ENCODE results near the gene METTL13. TPM values are rescaled to one million over a fixed set of nuclear protein-coding genes. Genes with fewer than 3 reads are reported as not detected.

METTL13 gene
- total and polyA plus RNA-seq, 4 experiments from 2014 or later = 27.7 to 36.7 (median 34.1) TPM

GRCh38 chr1:171763764-171764163, 17.7 kb upstream of the METTL13 start:
- H3K36me3 ChIP-seq (ENCODE audit: insufficient read depth, low read length) = no peaks in the 10 kb centered on the region
- DNase-seq = no peak
- ChIA-PET CTCF (ENCODE audit: partially characterized antibody) (no interaction called here), POLR2A (ENCODE audit: partially characterized antibody) (no interaction called here)
- Mint-ChIP-seq H3K9me3 (no peaks in the 10 kb centered on the region), H3K4me1 (no peaks in the 10 kb centered on the region), H3K27ac (no peak overlapping the region), H3K27me3 (peaks cover 13 to 16% of the 10 kb centered on the region in 2 donors), H3K36me3 (no peaks in the 10 kb centered on the region), H3K4me3 (no peak overlapping the region)
- no peaks in the 10 kb centered on the region for H3K27me3 ChIP-seq (ENCODE audit: insufficient read depth, low read length)
- intact Hi-C loops (cut with micrococcal nuclease) = no loop called here
- no peak overlapping the region for H3K4me3 ChIP-seq (ENCODE audit: low read length in 2 of 2)
- no peak overlapping the region for H3K27ac ChIP-seq (ENCODE audit: low read depth, low read length)
- H3K4me1 ChIP-seq (ENCODE audit: insufficient read depth, low read length) = no peaks in the 10 kb centered on the region
- H3K9me3 ChIP-seq (ENCODE audit: control insufficient read depth in 1 of 2, low read length in 2 of 2) = no peaks in the 10 kb centered on the region

- H3K27me3 ChIP-seq (ENCODE audit: insufficient read depth, low read length) = peaks cover 3% of the 10 kb centered on the region
- H3K9me3 ChIP-seq (ENCODE audit: control insufficient read depth in 1 of 2, low read length in 2 of 2) = no peaks in the 10 kb centered on the region
- peaks cover 0 to 2% (median 0%) of the 10 kb centered on the region in 8 donors for H3K9me3 Mint-ChIP-seq
- intact Hi-C loops (cut with micrococcal nuclease) = no loop called here
- H3K4me3 Mint-ChIP-seq = no peak overlapping the region
- no peaks in the 10 kb centered on the region for H3K36me3 Mint-ChIP-seq
- H3K36me3 ChIP-seq (ENCODE audit: insufficient read depth, low read length) = no peaks in the 10 kb centered on the region
- no peaks in the 10 kb centered on the region for H3K4me1 ChIP-seq (ENCODE audit: insufficient read depth, low read length)
- no peak overlapping the region for H3K27ac Mint-ChIP-seq
- no peaks in the 10 kb centered on the region for H3K4me1 Mint-ChIP-seq
- POLR2A ChIA-PET (ENCODE audit: partially characterized antibody) = no interaction called here
- no peak overlapping the region for H3K4me3 ChIP-seq (ENCODE audit: low read length in 2 of 2)
- H3K27ac ChIP-seq (ENCODE audit: low read depth, low read length) = no peak overlapping the region
- DNase-seq = no peak
- CTCF ChIA-PET (ENCODE audit: partially characterized antibody) = no interaction called here
- H3K27me3 Mint-ChIP-seq = peaks cover 15 to 18% of the 10 kb centered on the region in 2 donors
These were observed 12.3 kb upstream of the METTL13 start for GRCh38 chr1:171769171-171769570.

GRCh38 chr1:171769754-171770153, 11.7 kb upstream of the METTL13 start:
- ChIA-PET POLR2A (ENCODE audit: partially characterized antibody) (no interaction called here), CTCF (ENCODE audit: partially characterized antibody) (no interaction called here)
- no peaks in the 10 kb centered on the region for H3K4me1 Mint-ChIP-seq
- peaks cover 3% of the 10 kb centered on the region for H3K27me3 ChIP-seq (ENCODE audit: insufficient read depth, low read length)
- H3K27me3 Mint-ChIP-seq = peaks cover 12% of the 10 kb centered on the region in 2 donors
- H3K27ac Mint-ChIP-seq = no peak overlapping the region
- no peak overlapping the region for H3K27ac ChIP-seq (ENCODE audit: low read depth, low read length)
- H3K36me3 ChIP-seq (ENCODE audit: insufficient read depth, low read length) = no peaks in the 10 kb centered on the region
- intact Hi-C loops (cut with micrococcal nuclease) = no loop called here
- H3K4me3 Mint-ChIP-seq = no peak overlapping the region
- peaks cover 0 to 2% (median 0%) of the 10 kb centered on the region in 8 donors for H3K9me3 Mint-ChIP-seq
- DNase-seq = no peak
- H3K36me3 Mint-ChIP-seq = no peaks in the 10 kb centered on the region
- no peaks in the 10 kb centered on the region for H3K9me3 ChIP-seq (ENCODE audit: control insufficient read depth in 1 of 2, low read length in 2 of 2)
- no peak overlapping the region for H3K4me3 ChIP-seq (ENCODE audit: low read length in 2 of 2)
- H3K4me1 ChIP-seq (ENCODE audit: insufficient read depth, low read length) = no peaks in the 10 kb centered on the region

GRCh38 chr1:171772312-171772711, 9.1 kb upstream of the METTL13 start:
- H3K9me3 Mint-ChIP-seq = peaks cover 0 to 2% (median 0%) of the 10 kb centered on the region in 8 donors
- intact Hi-C loops (cut with micrococcal nuclease) = no loop called here
- H3K27ac Mint-ChIP-seq = no peak overlapping the region
- Histone ChIP-seq H3K4me1 (ENCODE audit: insufficient read depth, low read length) (no peaks in the 10 kb centered on the region), H3K27ac (ENCODE audit: low read depth, low read length) (no peak overlapping the region), H3K9me3 (ENCODE audit: control insufficient read depth in 1 of 2, low read length in 2 of 2) (no peaks in the 10 kb centered on the region), H3K4me3 (ENCODE audit: low read length in 2 of 2) (no peak overlapping the region), H3K36me3 (ENCODE audit: insufficient read depth, low read length) (no peaks in the 10 kb centered on the region), H3K27me3 (ENCODE audit: insufficient read depth, low read length) (peaks cover 3% of the 10 kb centered on the region)
- ChIA-PET POLR2A (ENCODE audit: partially characterized antibody) (no interaction called here), CTCF (ENCODE audit: partially characterized antibody) (no interaction called here)
- peaks cover 9 to 10% of the 10 kb centered on the region in 2 donors for H3K27me3 Mint-ChIP-seq
- no peaks in the 10 kb centered on the region for H3K4me1 Mint-ChIP-seq
- no peaks in the 10 kb centered on the region for H3K36me3 Mint-ChIP-seq
- no peak for DNase-seq
- H3K4me3 Mint-ChIP-seq = no peak overlapping the region

GRCh38 chr1:171780583-171781175, 781 bp upstream of the METTL13 start:
- peak in 1 of 5 donors; percentile 39 for DNase-seq
- peaks cover 13% of the 10 kb centered on the region for H3K36me3 ChIP-seq (ENCODE audit: insufficient read depth, low read length)
- Mint-ChIP-seq H3K4me3 (peak overlapping the region; percentile 94 to 100 (median 96)), H3K9me3 (peaks cover 0 to 2% (median 0%) of the 10 kb centered on the region in 8 donors), H3K36me3 (peaks cover 14 to 29% of the 10 kb centered on the region in 2 donors), H3K4me1 (peaks cover 35 to 61% (median 45%) of the 10 kb centered on the region in 4 donors), H3K27me3 (no peaks in the 10 kb centered on the region), H3K27ac (peak overlapping the region; percentile 86 to 99 (median 98))
- POLR2A ChIA-PET (ENCODE audit: partially characterized antibody) = interaction anchor here (0.6 to 5.7 kb wide), 17 partner anchors 15 to 1986 kb away, joined by 3 to 173 read pairs (median 3); partner anchors contain the start of genes DNM3, FMO4, METTL18 and PRRC2C
- no peaks in the 10 kb centered on the region for H3K27me3 ChIP-seq (ENCODE audit: insufficient read depth, low read length)
- H3K27ac ChIP-seq (ENCODE audit: low read depth, low read length) = peak overlapping the region; percentile 71
- no peaks in the 10 kb centered on the region for H3K9me3 ChIP-seq (ENCODE audit: control insufficient read depth in 1 of 2, low read length in 2 of 2)
- intact Hi-C loops (cut with micrococcal nuclease) = loop anchor here (1.0 to 10.0 kb wide), 9 partner anchors 14 to 1934 kb away; partner anchors contain the start of genes DNM3, KLHL20, PRRC2C and SCYL3
- CTCF ChIA-PET (ENCODE audit: partially characterized antibody) = interaction anchor here (1.4 to 4.9 kb wide), 3 partner anchors 18 to 38 kb away, joined by 3 to 31 read pairs (median 5); partner anchors contain the start of gene VAMP4
- peaks cover 52% of the 10 kb centered on the region for H3K4me1 ChIP-seq (ENCODE audit: insufficient read depth, low read length)
- peak overlapping the region in 1 of 2 donors; percentile 36 for H3K4me3 ChIP-seq (ENCODE audit: low read length in 2 of 2)

- intact Hi-C loops (cut with micrococcal nuclease) = loop anchor here (10.0 kb wide), 3 partner anchors 611 to 1931 kb away; partner anchors contain the start of genes KLHL20 and SCYL3
- POLR2A ChIA-PET (ENCODE audit: partially characterized antibody) = interaction anchor here (1.6 kb wide), 1 partner anchor 42 kb away, joined by 7 read pairs; the partner anchor contains the start of gene VAMP4
These were observed 2.5 kb downstream of the METTL13 start for GRCh38 chr1:171783816-171784530.

GRCh38 chr1:171784784-171785183, 3.3 kb downstream of the METTL13 start:
- Histone ChIP-seq H3K9me3 (ENCODE audit: control insufficient read depth in 1 of 2, low read length in 2 of 2) (no peaks in the 10 kb centered on the region), H3K36me3 (ENCODE audit: insufficient read depth, low read length) (peaks cover 51% of the 10 kb centered on the region), H3K27ac (ENCODE audit: low read depth, low read length) (no peak overlapping the region), H3K4me1 (ENCODE audit: insufficient read depth, low read length) (peaks cover 53% of the 10 kb centered on the region), H3K27me3 (ENCODE audit: insufficient read depth, low read length) (no peaks in the 10 kb centered on the region), H3K4me3 (ENCODE audit: low read length in 2 of 2) (no peak overlapping the region)
- ChIA-PET POLR2A (ENCODE audit: partially characterized antibody) (interaction anchor here (1.6 kb wide), 1 partner anchor 43 kb away, joined by 7 read pairs; the partner anchor contains the start of gene VAMP4), CTCF (ENCODE audit: partially characterized antibody) (interaction anchor here (1.6 to 5.4 kb wide), 2 partner anchors 16 to 43 kb away, joined by 7 to 26 read pairs; partner anchors contain the start of gene VAMP4)
- Mint-ChIP-seq H3K4me3 (peak overlapping the region in 7 of 8 donors; percentile 22 to 69 (median 58)), H3K27ac (peak overlapping the region in 6 of 7 donors; percentile 33 to 88 (median 66)), H3K9me3 (peaks cover 0 to 4% (median 0%) of the 10 kb centered on the region in 8 donors), H3K4me1 (peaks cover 39 to 78% (median 55%) of the 10 kb centered on the region in 4 donors), H3K27me3 (no peaks in the 10 kb centered on the region), H3K36me3 (peaks cover 43 to 67% of the 10 kb centered on the region in 2 donors)
- DNase-seq = no peak
- intact Hi-C loops (cut with micrococcal nuclease) = loop anchor here (10.0 kb wide), 3 partner anchors 610 to 1930 kb away; partner anchors contain the start of genes KLHL20 and SCYL3

More at GRCh38 chr1:171783816-171784530, 2.5 kb downstream of the METTL13 start:
- Histone ChIP-seq H3K4me1 (ENCODE audit: insufficient read depth, low read length) (peaks cover 53% of the 10 kb centered on the region), H3K4me3 (ENCODE audit: low read length in 2 of 2) (no peak overlapping the region), H3K27me3 (ENCODE audit: insufficient read depth, low read length) (no peaks in the 10 kb centered on the region), H3K27ac (ENCODE audit: low read depth, low read length) (no peak overlapping the region), H3K36me3 (ENCODE audit: insufficient read depth, low read length) (peaks cover 45% of the 10 kb centered on the region), H3K9me3 (ENCODE audit: control insufficient read depth in 1 of 2, low read length in 2 of 2) (no peaks in the 10 kb centered on the region)
- CTCF ChIA-PET (ENCODE audit: partially characterized antibody) = interaction anchor here (5.4 kb wide), 1 partner anchor 17 kb away, joined by 26 read pairs; no protein-coding TSS in a partner anchor
- DNase-seq = no peak
- Mint-ChIP-seq H3K27me3 (no peaks in the 10 kb centered on the region), H3K9me3 (peaks cover 0 to 4% (median 0%) of the 10 kb centered on the region in 8 donors), H3K36me3 (peaks cover 36 to 60% of the 10 kb centered on the region in 2 donors), H3K4me3 (peak overlapping the region in 6 of 8 donors; percentile 22 to 72 (median 54)), H3K27ac (peak overlapping the region in 3 of 7 donors; percentile 22 to 86 (median 57)), H3K4me1 (peaks cover 39 to 75% (median 54%) of the 10 kb centered on the region in 4 donors)

Data from CD4-positive, alpha-beta memory T cell (primary cell).